Glutamatergic neuron (in vitro differentiated cells): ENCODE data around the gene CP. TPM values are rescaled to one million over a fixed set of nuclear protein-coding genes. Genes with fewer than 3 reads are reported as not detected.

Experiments
- DNase-seq: peaks from one replicate; pipeline ENCODE4 v3.0.0; 2022
- H3K27ac Mint-ChIP-seq: one replicate; pipeline ENCODE4 v1.8.0; 2020; ENCODE audit warnings: mild to moderate bottlenecking, mixed read lengths, inconsistent platforms; ENCODE audit not compliant: unreplicated experiment
- H3K27me3 Mint-ChIP-seq: one replicate; pipeline ENCODE4 v1.8.0; 2020; ENCODE audit warnings: mild to moderate bottlenecking, moderate library complexity, mixed read lengths, inconsistent platforms; ENCODE audit not compliant: unreplicated experiment
- H3K36me3 Mint-ChIP-seq: one replicate; pipeline ENCODE4 v1.8.0; 2020; ENCODE audit warnings: mild to moderate bottlenecking, mixed read lengths, inconsistent platforms; ENCODE audit not compliant: unreplicated experiment
- H3K4me1 Mint-ChIP-seq: one replicate; pipeline ENCODE4 v1.8.0; 2020; ENCODE audit warnings: mild to moderate bottlenecking, low read depth, mixed read lengths, inconsistent platforms; ENCODE audit not compliant: unreplicated experiment
- H3K4me3 Mint-ChIP-seq: one replicate; pipeline ENCODE4 v1.8.0; 2020; ENCODE audit warnings: mild to moderate bottlenecking, mixed read lengths, inconsistent platforms; ENCODE audit not compliant: unreplicated experiment
- H3K9me3 Mint-ChIP-seq: one replicate; pipeline ENCODE4 v1.8.0; 2020; ENCODE audit warnings: mild to moderate bottlenecking, moderate library complexity, mixed read lengths, inconsistent platforms; ENCODE audit not compliant: unreplicated experiment
- total RNA-seq: library from RNA; stranded (reverse); fragmentation: NEBNext Ultra II Directional; extraction: Animal tissue kit (Norgen Biotek cat#: 25700); gene quantifications from one replicate; pipeline ENCODE4 v1.2.1, GENCODE V29; 2021; ENCODE audit not compliant: unreplicated experiment
- TF ChIP-seq, protein P1 (sequence below): fragments of 200-600 bp; sonication (generic); IDR thresholded peaks from one replicate; pipeline ENCODE4 v1.5.0; 2021; ENCODE audit not compliant: partially characterized antibody, unreplicated experiment

The CP gene
- total RNA-seq, 1 donor from 2014 or later, result not detected

DNA sequence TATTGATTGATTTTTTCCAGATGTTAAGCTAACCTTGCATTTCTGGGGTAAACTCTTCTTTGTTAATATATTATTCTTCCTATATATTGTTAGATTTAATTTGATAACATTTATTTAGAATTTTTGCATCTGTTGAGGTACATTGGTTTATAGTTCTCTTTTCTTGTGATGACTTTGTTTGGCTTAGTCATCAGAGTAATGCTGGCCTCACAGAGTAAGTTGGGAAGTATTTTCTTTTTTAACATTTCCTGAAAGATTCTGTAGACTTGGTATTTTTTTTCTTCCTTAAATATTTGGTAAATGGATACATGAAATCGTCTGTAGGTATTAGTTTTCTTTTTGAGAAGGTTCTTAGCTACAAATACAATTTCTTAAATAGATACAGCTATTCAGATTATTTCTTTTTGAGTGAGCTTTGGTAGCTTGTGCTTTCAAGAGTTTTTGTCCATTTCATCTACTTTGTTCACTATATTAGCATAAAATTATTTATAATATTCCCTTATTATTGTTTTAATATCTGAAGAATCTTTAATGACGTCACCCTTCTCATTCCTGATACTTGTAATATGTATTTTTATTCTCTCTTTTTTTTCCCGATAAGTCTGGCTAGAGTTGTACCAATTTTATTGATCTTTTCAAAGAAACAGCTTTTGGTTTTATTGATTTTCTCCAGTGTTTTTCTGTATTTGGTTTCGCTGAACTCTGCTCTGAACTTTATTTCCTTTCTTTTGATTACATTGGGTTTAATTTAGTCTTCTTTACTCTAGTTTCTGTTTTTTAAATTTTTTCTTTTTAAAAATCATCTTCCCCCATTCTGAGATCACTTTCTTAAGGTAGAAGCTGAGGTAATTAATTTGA is 98.7 kb downstream of the CP start:
- DNase-seq, result no peak
- peaks cover 4% of the 10 kb centered on the region for H3K4me1 Mint-ChIP-seq

More for the DNA sequence above, 98.7 kb downstream of the CP start:
- H3K27ac Mint-ChIP-seq, result no peak overlapping the region
- TF ChIP-seq, protein P1, sequence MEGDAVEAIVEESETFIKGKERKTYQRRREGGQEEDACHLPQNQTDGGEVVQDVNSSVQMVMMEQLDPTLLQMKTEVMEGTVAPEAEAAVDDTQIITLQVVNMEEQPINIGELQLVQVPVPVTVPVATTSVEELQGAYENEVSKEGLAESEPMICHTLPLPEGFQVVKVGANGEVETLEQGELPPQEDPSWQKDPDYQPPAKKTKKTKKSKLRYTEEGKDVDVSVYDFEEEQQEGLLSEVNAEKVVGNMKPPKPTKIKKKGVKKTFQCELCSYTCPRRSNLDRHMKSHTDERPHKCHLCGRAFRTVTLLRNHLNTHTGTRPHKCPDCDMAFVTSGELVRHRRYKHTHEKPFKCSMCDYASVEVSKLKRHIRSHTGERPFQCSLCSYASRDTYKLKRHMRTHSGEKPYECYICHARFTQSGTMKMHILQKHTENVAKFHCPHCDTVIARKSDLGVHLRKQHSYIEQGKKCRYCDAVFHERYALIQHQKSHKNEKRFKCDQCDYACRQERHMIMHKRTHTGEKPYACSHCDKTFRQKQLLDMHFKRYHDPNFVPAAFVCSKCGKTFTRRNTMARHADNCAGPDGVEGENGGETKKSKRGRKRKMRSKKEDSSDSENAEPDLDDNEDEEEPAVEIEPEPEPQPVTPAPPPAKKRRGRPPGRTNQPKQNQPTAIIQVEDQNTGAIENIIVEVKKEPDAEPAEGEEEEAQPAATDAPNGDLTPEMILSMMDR, result no peak
- H3K9me3 Mint-ChIP-seq, result no peaks in the 10 kb centered on the region
- no peaks in the 10 kb centered on the region for H3K27me3 Mint-ChIP-seq
- no peaks in the 10 kb centered on the region for H3K36me3 Mint-ChIP-seq
- no peak overlapping the region for H3K4me3 Mint-ChIP-seq

Other genes starting within 250 kb of the CP start
- gene GYG1, start 230.3 kb downstream of the CP start, total RNA-seq, result 27.3 TPM
- gene HLTF, start 135.3 kb downstream of the CP start, total RNA-seq, result 45.1 TPM
- gene HPS3, start 92.2 kb downstream of the CP start, total RNA-seq, result 12.1 TPM
- gene TM4SF18, start 111.8 kb upstream of the CP start, total RNA-seq, result not detected
- not detected for gene TM4SF1, start 155.8 kb upstream of the CP start, total RNA-seq